Transverse colon (tissue), 4 donors: ENCODE data around the gene UNC5B. TPM values are rescaled to one million over a fixed set of nuclear protein-coding genes. Genes with fewer than 3 reads are reported as not detected.

ENCODE experiments used
- DNase-seq: peaks from one replicate; pipeline ENCODE4 v3.0.0-alpha.2; 2019
- H3K27ac ChIP-seq, 4 donors: fragments of 200-600 bp; sonication (generic); 2 replicates each; pipeline ENCODE4 v1.5.1; 2016 to 2018; ENCODE audit warnings: inconsistent platforms in 4 of 4
- H3K27me3 ChIP-seq: fragments of 200-600 bp; sonication (generic); 2 replicates; pipeline ENCODE4 v1.5.1; 2017; ENCODE audit warnings: inconsistent platforms
- H3K36me3 ChIP-seq, 4 donors: fragments of 200-600 bp; sonication (generic); 2 replicates each; pipeline ENCODE4 v1.5.1; 2017 to 2019; ENCODE audit warnings: inconsistent platforms in 4 of 4
- H3K4me1 ChIP-seq, 4 donors: fragments of 200-600 bp; sonication (generic); 2 replicates each; pipeline ENCODE4 v1.5.1; 2017 to 2020; ENCODE audit warnings: inconsistent platforms in 4 of 4
- H3K4me3 ChIP-seq, 4 donors: fragments of 200-600 bp; sonication (generic); 1 replicate in 1 of 4; 2 replicates in 3 of 4; pipeline versions ENCODE4 v1.5.1 to v1.6.1; 2017 to 2019; ENCODE audit warnings: inconsistent platforms in 4 of 4
- H3K9me3 ChIP-seq, 2 donors: fragments of 200-600 bp; sonication (generic); 2 replicates each; pipeline ENCODE4 v1.5.1; 2017 to 2019; ENCODE audit warnings: inconsistent platforms in 2 of 2
- EP300 ChIP-seq: sonication (generic); formaldehyde crosslinking; IDR thresholded peaks from one replicate; pipeline ENCODE4 v1.6.1; 2017; ENCODE audit warnings: antibody characterized with exemption, low read depth
- POLR2A ChIP-seq: fragments of 450-650 bp; IDR thresholded peaks from one replicate; pipeline ENCODE4 v1.6.1; 2016; ENCODE audit warnings: antibody characterized with exemption, mild to moderate bottlenecking, moderate library complexity
- POLR2AphosphoS5 ChIP-seq, 3 donors: sonication (generic); formaldehyde crosslinking; IDR thresholded peaks; one replicate each; pipeline ENCODE4 v1.6.1; 2016; ENCODE audit warnings: antibody characterized with exemption in 3 of 3
- WGBS, 2 donors: methylation state at CpG; one replicate each; pipeline ENCODE4 v1.1.5; 2018; ENCODE audit warnings: low coverage in 1 of 2; 5-methylcytosine and 5-hydroxymethylcytosine counted together
- in situ Hi-C, 4 donors: fragments of 200-750 bp; cut with MboI; loops; one replicate each; pipeline versions ENCODE4 v1.15.0 to v1.15.1; 2017; ENCODE audit warnings: low sequenced_read_pairs in 3 of 4, low pct_ligation_motif_present in 1 of 4, low pct_unique_long_range_greater_than_20kb in 1 of 4
- intact Hi-C: fragments of 100-400 bp; cut with DNase I; formaldehyde crosslinking; loops from one replicate; pipeline ENCODE4 v1.15.1; 2023; ENCODE audit warnings: low total_unique reads
- total RNA-seq, 4 donors: library from RNA; depleted of rRNA; stranded (reverse); fragments of >200 nt; gene quantifications; one replicate each; pipeline ENCODE4 v1.1.0, GENCODE V29; 2016
- TF ChIP-seq, protein P1 (sequence below), 5 experiments: fragments of 200-600 bp in 3 of 5; fragments of 450-650 bp in 2 of 5; sonication (generic) in 3 of 5; IDR thresholded peaks; 1 replicate in 2 of 5; 2 replicates in 3 of 5; pipeline ENCODE4 v1.5.1; 2016 to 2017; ENCODE audit warnings: antibody characterized with exemption in 5 of 5, inconsistent platforms in 3 of 5, mild to moderate bottlenecking in 2 of 5, moderate library complexity in 1 of 5

UNC5B gene
- total RNA-seq, 4 donors from 2014 or later: 12.3 to 74.1 (median 41.2) TPM

DNA sequence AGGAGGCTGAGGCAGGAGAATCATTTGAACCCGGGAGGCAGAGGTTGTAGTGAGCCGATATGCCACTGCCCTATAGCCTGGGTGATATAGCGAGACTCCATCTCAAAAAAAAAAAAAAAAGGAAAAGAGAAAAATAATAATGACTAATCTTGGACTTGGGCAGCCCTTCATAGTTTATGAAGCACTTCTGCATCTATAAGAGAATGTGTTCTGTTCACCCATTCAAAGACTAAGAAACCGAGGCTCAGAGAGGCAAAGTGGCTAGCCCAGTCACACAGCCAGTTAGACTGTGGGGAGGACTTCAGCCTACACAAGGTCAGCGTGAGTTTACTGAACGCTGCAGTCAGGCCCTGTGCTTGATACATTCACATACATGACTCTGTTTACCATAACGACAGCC, 46.9 kb downstream of the UNC5B start:
- 79 to 100% methylated on average over 1 to 7 of the region's 7 CpGs for WGBS, 2 donors
- no peak overlapping the region for H3K4me3 ChIP-seq
- in situ Hi-C loops: no loop called here
- peaks cover 43 to 88% (median 72%) of the 10 kb centered on the region in 4 donors for H3K4me1 ChIP-seq
- no peaks in the 10 kb centered on the region for H3K9me3 ChIP-seq
- intact Hi-C loops: no loop called here
- TF ChIP-seq, protein P1, sequence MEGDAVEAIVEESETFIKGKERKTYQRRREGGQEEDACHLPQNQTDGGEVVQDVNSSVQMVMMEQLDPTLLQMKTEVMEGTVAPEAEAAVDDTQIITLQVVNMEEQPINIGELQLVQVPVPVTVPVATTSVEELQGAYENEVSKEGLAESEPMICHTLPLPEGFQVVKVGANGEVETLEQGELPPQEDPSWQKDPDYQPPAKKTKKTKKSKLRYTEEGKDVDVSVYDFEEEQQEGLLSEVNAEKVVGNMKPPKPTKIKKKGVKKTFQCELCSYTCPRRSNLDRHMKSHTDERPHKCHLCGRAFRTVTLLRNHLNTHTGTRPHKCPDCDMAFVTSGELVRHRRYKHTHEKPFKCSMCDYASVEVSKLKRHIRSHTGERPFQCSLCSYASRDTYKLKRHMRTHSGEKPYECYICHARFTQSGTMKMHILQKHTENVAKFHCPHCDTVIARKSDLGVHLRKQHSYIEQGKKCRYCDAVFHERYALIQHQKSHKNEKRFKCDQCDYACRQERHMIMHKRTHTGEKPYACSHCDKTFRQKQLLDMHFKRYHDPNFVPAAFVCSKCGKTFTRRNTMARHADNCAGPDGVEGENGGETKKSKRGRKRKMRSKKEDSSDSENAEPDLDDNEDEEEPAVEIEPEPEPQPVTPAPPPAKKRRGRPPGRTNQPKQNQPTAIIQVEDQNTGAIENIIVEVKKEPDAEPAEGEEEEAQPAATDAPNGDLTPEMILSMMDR (IDR thresholded peaks at IDR 0.05): no peak
- TF ChIP-seq POLR2AphosphoS5 (IDR thresholded peaks at IDR 0.05) (no peak), POLR2A (no peak), EP300 (no peak)
- no peak for DNase-seq
- H3K27ac ChIP-seq: peak overlapping the region; percentile 61 to 78 (median 74)
- no peaks in the 10 kb centered on the region for H3K27me3 ChIP-seq
- H3K36me3 ChIP-seq: no peaks in the 10 kb centered on the region

DNA sequence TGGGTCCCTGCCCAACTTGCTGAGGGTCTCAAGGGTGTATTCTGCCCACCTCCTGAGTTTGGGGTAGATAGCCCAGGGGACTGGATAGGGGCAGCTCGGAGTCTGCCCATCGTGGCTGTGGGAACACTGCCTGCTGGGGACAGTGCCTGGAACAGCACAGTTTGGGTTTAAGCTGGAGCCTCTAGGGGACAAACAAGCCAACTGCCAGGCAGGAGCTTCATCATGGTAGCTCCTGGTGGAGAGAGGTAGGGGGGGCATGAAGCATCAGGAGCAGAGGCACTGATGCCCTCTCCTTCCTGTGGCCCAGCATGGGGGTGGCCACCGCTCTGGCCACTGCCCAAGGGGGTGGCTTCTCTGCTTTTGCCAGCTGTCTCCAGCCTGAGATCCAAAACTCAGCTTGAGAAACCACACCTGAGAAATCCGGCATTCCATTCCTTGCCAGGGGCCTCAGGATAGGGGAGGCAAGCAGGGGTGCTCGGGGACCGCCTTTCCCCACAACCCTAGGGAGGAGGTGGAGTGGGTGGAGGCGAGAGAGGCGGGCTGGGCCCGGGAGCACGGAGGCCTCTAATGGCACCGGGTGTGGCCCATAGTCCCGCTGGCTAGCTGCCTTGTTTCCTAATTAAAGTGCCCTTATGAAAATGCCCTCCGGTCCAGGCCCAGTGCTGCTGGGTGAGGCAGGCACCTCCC, 47.6 kb downstream of the UNC5B start:
- H3K9me3 ChIP-seq: no peaks in the 10 kb centered on the region
- H3K27ac ChIP-seq: peak overlapping the region; percentile 61 to 78 (median 74)
- no peak overlapping the region for H3K4me3 ChIP-seq
- WGBS, 2 donors: 40 to 51% methylated on average over 2 to 13 of the region's 13 CpGs
- no peaks in the 10 kb centered on the region for H3K27me3 ChIP-seq
- intact Hi-C loops (no loop called here), in situ Hi-C loops (no loop called here)
- peaks cover 43 to 81% (median 71%) of the 10 kb centered on the region in 4 donors for H3K4me1 ChIP-seq
- DNase-seq: peak; percentile 82
- H3K36me3 ChIP-seq: no peaks in the 10 kb centered on the region
- TF ChIP-seq POLR2A: no peak
- TF ChIP-seq, protein P1 (IDR thresholded peaks at IDR 0.05): peak in 1 of 5 experiments; percentile 17

DNA sequence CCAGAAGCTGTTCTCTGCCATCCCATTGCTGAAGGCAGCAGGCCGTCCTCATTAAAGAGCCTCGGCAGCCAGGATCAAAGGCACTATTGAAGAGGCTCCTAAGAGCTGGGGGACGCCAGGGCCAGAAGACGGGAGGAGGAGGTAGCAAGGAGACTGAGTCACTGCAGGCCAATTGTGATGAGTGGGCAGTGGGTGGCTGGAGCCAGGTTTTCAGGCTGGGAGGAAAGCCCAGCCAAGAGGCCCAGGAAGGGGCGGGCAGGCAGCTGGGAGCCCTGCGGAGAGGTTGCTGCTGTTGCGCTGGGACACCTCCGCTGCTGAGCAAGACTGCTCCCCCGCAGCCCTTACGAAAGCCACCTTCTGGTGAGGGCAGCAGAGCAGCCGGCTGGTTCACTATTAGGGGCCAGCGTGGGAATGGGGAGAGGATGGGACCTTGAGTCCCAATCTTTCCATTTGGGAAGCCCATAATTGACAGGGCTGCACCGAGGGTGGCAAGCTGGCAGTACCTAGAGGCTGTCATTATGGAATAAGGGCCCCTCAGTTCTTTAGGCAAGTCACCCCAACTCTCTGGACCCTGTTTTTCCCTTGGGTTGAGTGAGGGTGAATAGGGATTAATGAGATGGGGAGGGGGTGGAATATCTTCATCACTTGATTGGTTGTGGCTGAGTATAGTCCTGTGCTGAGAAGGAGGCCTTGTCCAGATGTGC, 48.4 kb downstream of the UNC5B start:
- H3K9me3 ChIP-seq: no peaks in the 10 kb centered on the region
- in situ Hi-C loops: no loop called here
- no peak for DNase-seq
- no peaks in the 10 kb centered on the region for H3K36me3 ChIP-seq
- TF ChIP-seq POLR2A (no peak), POLR2AphosphoS5 (IDR thresholded peaks at IDR 0.05) (no peak), EP300 (no peak)
- TF ChIP-seq, protein P1 (IDR thresholded peaks at IDR 0.05): no peak
- intact Hi-C loops: no loop called here
- no peaks in the 10 kb centered on the region for H3K27me3 ChIP-seq
- no peak overlapping the region for H3K4me3 ChIP-seq
- peaks cover 44 to 80% (median 69%) of the 10 kb centered on the region in 4 donors for H3K4me1 ChIP-seq
- peak overlapping the region; percentile 61 to 78 (median 74) for H3K27ac ChIP-seq
- WGBS, 2 donors: 67 to 75% methylated on average over 7 to 13 of the region's 13 CpGs

DNA sequence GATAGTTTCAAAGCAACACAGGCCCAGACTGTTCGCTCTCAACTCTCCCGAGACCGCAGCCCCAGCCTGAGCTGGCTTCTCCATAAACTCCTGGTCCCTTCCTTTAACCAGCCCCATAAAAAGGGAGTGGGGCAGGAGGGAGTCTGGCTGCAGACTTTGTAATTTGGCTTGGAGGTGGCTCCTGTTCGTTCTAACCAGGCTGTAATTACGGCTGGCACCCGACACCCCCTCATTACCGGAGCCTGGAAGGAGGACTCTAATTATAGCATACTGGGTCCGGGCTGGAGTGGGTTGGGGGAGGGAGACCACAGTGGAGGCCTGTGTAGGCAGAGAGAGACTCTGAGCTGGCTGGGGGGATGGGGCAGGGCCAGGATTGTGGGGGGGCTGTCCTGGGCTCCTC, 49.7 kb downstream of the UNC5B start:
- Histone ChIP-seq H3K9me3 (no peaks in the 10 kb centered on the region), H3K27me3 (no peaks in the 10 kb centered on the region), H3K4me1 (peaks cover 39 to 75% (median 62%) of the 10 kb centered on the region in 4 donors), H3K27ac (peak overlapping the region; percentile 39 to 78 (median 61)), H3K4me3 (no peak overlapping the region), H3K36me3 (no peaks in the 10 kb centered on the region)
- in situ Hi-C loops: no loop called here
- intact Hi-C loops: no loop called here
- 33 to 46% methylated on average over 1 to 8 of the region's 8 CpGs for WGBS, 2 donors
- peak; percentile 55 for DNase-seq
- TF ChIP-seq, protein P1 (IDR thresholded peaks at IDR 0.05): no peak
- no peak for TF ChIP-seq POLR2AphosphoS5 (IDR thresholded peaks at IDR 0.05)
- TF ChIP-seq POLR2A: no peak
- TF ChIP-seq EP300: no peak
